ENCODE results near the gene C22orf39. TPM values are rescaled to one million over a fixed set of nuclear protein-coding genes. Genes with fewer than 3 reads are reported as not detected.

C22orf39 gene
- total RNA-seq, 2 donors from 2014 or later, result 21.6 to 21.8 TPM

- no peak for TF ChIP-seq CTCF (IDR thresholded peaks at IDR 0.05)
- peaks cover 4% of the 10 kb centered on the region for H3K36me3 ChIP-seq
- H3K4me1 ChIP-seq, result no peaks in the 10 kb centered on the region
- H3K27ac ChIP-seq, result no peak overlapping the region
- intact Hi-C loops (cut with DNase I), result no loop called here
- no peaks in the 10 kb centered on the region for H3K9me3 ChIP-seq
- H3K9ac ChIP-seq (ENCODE audit: low read depth in 2 of 2, low read length in 2 of 2), result no peak overlapping the region
- DNase-seq, result no peak
- no peaks in the 10 kb centered on the region for H3K27me3 ChIP-seq
- H3K4me3 ChIP-seq, result no peak overlapping the region
Measured at GRCh38 chr22:19404676-19405075, 42.8 kb downstream of the C22orf39 start.

GRCh38 chr22:19402642-19403191 is 44.8 kb downstream of the C22orf39 start:
- Histone ChIP-seq H3K4me3 (no peak overlapping the region), H3K9me3 (no peaks in the 10 kb centered on the region), H3K9ac (ENCODE audit: low read depth in 2 of 2, low read length in 2 of 2) (no peak overlapping the region), H3K27ac (no peak overlapping the region), H3K36me3 (peaks cover 4% of the 10 kb centered on the region), H3K27me3 (no peaks in the 10 kb centered on the region), H3K4me1 (no peaks in the 10 kb centered on the region)
- no peak for DNase-seq
- intact Hi-C loops (cut with DNase I), result no loop called here
- no peak for TF ChIP-seq CTCF (IDR thresholded peaks at IDR 0.05)

- Histone ChIP-seq H3K9me3 (no peaks in the 10 kb centered on the region), H3K9ac (ENCODE audit: low read depth in 2 of 2, low read length in 2 of 2) (no peak overlapping the region), H3K36me3 (peaks cover 4% of the 10 kb centered on the region), H3K4me1 (no peaks in the 10 kb centered on the region), H3K27me3 (no peaks in the 10 kb centered on the region), H3K4me3 (no peak overlapping the region), H3K27ac (no peak overlapping the region)
- intact Hi-C loops (cut with DNase I), result no loop called here
- no peak for TF ChIP-seq CTCF (IDR thresholded peaks at IDR 0.05)
- DNase-seq, result no peak
Measured at GRCh38 chr22:19401483-19401882, 46.0 kb downstream of the C22orf39 start.

GRCh38 chr22:19400881-19401280 is 46.6 kb downstream of the C22orf39 start:
- Histone ChIP-seq H3K4me1 (no peaks in the 10 kb centered on the region), H3K27me3 (no peaks in the 10 kb centered on the region), H3K9ac (ENCODE audit: low read depth in 2 of 2, low read length in 2 of 2) (no peak overlapping the region), H3K9me3 (no peaks in the 10 kb centered on the region), H3K27ac (no peak overlapping the region), H3K36me3 (peaks cover 4% of the 10 kb centered on the region), H3K4me3 (no peak overlapping the region)
- intact Hi-C loops (cut with DNase I), result no loop called here
- TF ChIP-seq CTCF (IDR thresholded peaks at IDR 0.05), result no peak
- no peak for DNase-seq

- intact Hi-C loops (cut with DNase I), result no loop called here
- peaks cover 11% of the 10 kb centered on the region for H3K36me3 ChIP-seq
- no peak for DNase-seq
Measured at GRCh38 chr22:19398652-19399051, 48.9 kb downstream of the C22orf39 start.

More at GRCh38 chr22:19398652-19399051, 48.9 kb downstream of the C22orf39 start:
- H3K27ac ChIP-seq, result no peak overlapping the region
- no peaks in the 10 kb centered on the region for H3K9me3 ChIP-seq
- no peaks in the 10 kb centered on the region for H3K27me3 ChIP-seq
- no peak overlapping the region for H3K9ac ChIP-seq (ENCODE audit: low read depth in 2 of 2, low read length in 2 of 2)
- no peak overlapping the region for H3K4me3 ChIP-seq
- no peak for TF ChIP-seq CTCF (IDR thresholded peaks at IDR 0.05)
- H3K4me1 ChIP-seq, result no peaks in the 10 kb centered on the region
